Right hindlimb (tissue), 1 donor: Measurements from ENCODE around the gene FAM124A.
"Not testable (repeated sequence)": the region's sequence is repeated elsewhere in the genome, so short reads cannot be mapped to it uniquely, and the experiment has no call there.

Source experiments
- DNase-seq: peaks from one replicate; pipeline ENCODE4 v3.0.0-alpha.2; 2018

The FAM124A gene

GRCh38 chr13:51275101-51275500 lies 52.9 kb downstream of the FAM124A start:
- no peak for DNase-seq

- no peak for DNase-seq
These were observed 54.4 kb downstream of the FAM124A start for GRCh38 chr13:51276636-51277035.

GRCh38 chr13:51277928-51278327 lies 55.7 kb downstream of the FAM124A start:
- no peak for DNase-seq

- no peak for DNase-seq
These were observed 56.4 kb downstream of the FAM124A start for GRCh38 chr13:51278426-51279130.

- no peak for DNase-seq
These were observed 58.3 kb downstream of the FAM124A start for GRCh38 chr13:51280379-51280940.

- DNase-seq = no peak
These were observed 60.1 kb downstream of the FAM124A start for GRCh38 chr13:51282322-51282721.

- DNase-seq = not testable (repeated sequence)
These were observed 60.7 kb downstream of the FAM124A start for GRCh38 chr13:51282923-51283322.

- DNase-seq = no peak
These were observed 61.2 kb downstream of the FAM124A start for GRCh38 chr13:51283371-51283770.

- DNase-seq = no peak
These were observed 62.1 kb downstream of the FAM124A start for GRCh38 chr13:51284339-51284738.

- peak; percentile 81 for DNase-seq
These were observed 64.2 kb downstream of the FAM124A start for GRCh38 chr13:51286135-51287002.

GRCh38 chr13:51287758-51288157 lies 65.6 kb downstream of the FAM124A start:
- DNase-seq = no peak

GRCh38 chr13:51288254-51288653 lies 66.1 kb downstream of the FAM124A start:
- not testable (repeated sequence) for DNase-seq

- DNase-seq = no peak
These were observed 69.1 kb downstream of the FAM124A start for GRCh38 chr13:51291341-51291740.

- no peak for DNase-seq
These were observed 69.9 kb downstream of the FAM124A start for GRCh38 chr13:51292000-51292565.

GRCh38 chr13:51297556-51297955 lies 75.4 kb downstream of the FAM124A start:
- no peak for DNase-seq

GRCh38 chr13:51298812-51299211 lies 76.6 kb downstream of the FAM124A start:
- no peak for DNase-seq

- no peak for DNase-seq
These were observed 80.9 kb downstream of the FAM124A start for GRCh38 chr13:51303063-51303552.

- DNase-seq = no peak
These were observed 81.7 kb downstream of the FAM124A start for GRCh38 chr13:51303882-51304281.

GRCh38 chr13:51305271-51305967 lies 83.2 kb downstream of the FAM124A start:
- DNase-seq = no peak

GRCh38 chr13:51308781-51309180 lies 86.6 kb downstream of the FAM124A start:
- no peak for DNase-seq

- no peak for DNase-seq
These were observed 89.0 kb downstream of the FAM124A start for GRCh38 chr13:51311231-51311630.

- DNase-seq = no peak
These were observed 89.8 kb downstream of the FAM124A start for GRCh38 chr13:51311957-51312520.
